GM12878 (cell line): ENCODE results near the gene CTNNAL1. TPM values are rescaled to one million over a fixed set of nuclear protein-coding genes. Genes with fewer than 3 reads are reported as not detected.

ENCODE experiments used
- ATAC-seq: fragments of 200-7000 bp; cut with Tn5 transposase; 3 replicates; pipeline ENCODE4 v1.9.1; 2020; ENCODE audit warnings: mild to moderate bottlenecking, moderate library complexity
- BruUV-seq: library from RNA; stranded (reverse); fragments of 400-500 nt; replicated peaks from 2 replicates; lab custom pipeline; 2021; lab: Mats Ljungman, UMichigan
- CTCF ChIA-PET: fragments of 300-600 bp; sonication (Branson Sonifier 250); formaldehyde crosslinking; extraction: SDS; loops from one replicate; lab custom pipeline; 2021; ENCODE audit warnings: inconsistent platforms; lab: Yijun Ruan, JAX
- POLR2A ChIA-PET: fragments of 350-600 bp; formaldehyde crosslinking; extraction: SDS; loops from one replicate; lab custom pipeline; 2021; ENCODE audit warnings: inconsistent platforms; lab: Charles Lee
- RAD21 ChIA-PET: fragments of 300-600 bp; sonication (Branson Sonifier 250); formaldehyde crosslinking; loops from one replicate; lab custom pipeline; 2023; ENCODE audit warnings: antibody characterized with exemption; ENCODE audit not compliant: unreplicated experiment; lab: Charles Lee
- SMC1A ChIA-PET: fragments of 300-600 bp; sonication (Branson Sonifier 250); formaldehyde crosslinking; loops from one replicate; lab custom pipeline; 2023; ENCODE audit not compliant: unreplicated experiment, uncharacterized antibody; lab: Charles Lee
- DNase-seq: peaks from one replicate; pipeline ENCODE4 v3.0.0-alpha.2; 2011; ENCODE audit warnings: low read depth, low spot score
- FAIRE-seq: peaks from 3 replicates; lab custom pipeline; 2011; peaks lifted over from hg19 to GRCh38; lab: Jason Lieb, UNC
- H2AFZ ChIP-seq: 2 replicates; pipeline ENCODE4 v1.6.0; 2011; ENCODE audit warnings: low read depth, low read length, control low read depth; ENCODE audit not compliant: control insufficient read depth
- H3K27ac ChIP-seq: 2 replicates; pipeline ENCODE4 v1.5.1; 2011; ENCODE audit warnings: control low read depth; ENCODE audit not compliant: control insufficient read depth, insufficient read depth
- H3K27me3 ChIP-seq, 2 experiments: replicated peaks in 1 of 2; 2 replicates each; pipeline versions ENCODE4 v1.6.0 to v1.6.1; 2011; ENCODE audit warnings: low read length in 1 of 2; ENCODE audit not compliant: control insufficient read depth in 2 of 2, insufficient read depth in 2 of 2
- H3K36me3 ChIP-seq, 2 experiments: 2 replicates each; pipeline ENCODE4 v1.5.1; 2011; ENCODE audit warnings: low read length in 1 of 2; ENCODE audit not compliant: control insufficient read depth in 2 of 2, insufficient read depth in 2 of 2
- H3K4me1 ChIP-seq: 2 replicates; pipeline ENCODE4 v1.6.1; 2011; ENCODE audit warnings: mild to moderate bottlenecking, low read length, moderate library complexity, mixed read lengths; ENCODE audit not compliant: control insufficient read depth, insufficient read depth
- H3K4me2 ChIP-seq: 2 replicates; pipeline ENCODE4 v1.6.0; 2011; ENCODE audit warnings: control low read depth; ENCODE audit not compliant: control insufficient read depth, insufficient read depth
- H3K4me3 ChIP-seq: fragments of 200-600 bp; sonication (generic); 2 replicates; pipeline ENCODE4 v1.5.1; 2016
- H3K79me2 ChIP-seq: 2 replicates; pipeline ENCODE4 v1.6.0; 2011; ENCODE audit warnings: low read length; ENCODE audit not compliant: control insufficient read depth, insufficient read depth
- H3K9ac ChIP-seq: 2 replicates; pipeline ENCODE4 v1.8.0; 2011; ENCODE audit warnings: low read length, control low read depth, mixed read lengths; ENCODE audit not compliant: control insufficient read depth, insufficient read depth
- H3K9me3 ChIP-seq: replicated peaks from 3 replicates; pipeline ENCODE4 v1.5.1; 2011; ENCODE audit warnings: mild to moderate bottlenecking, low read length; ENCODE audit not compliant: control insufficient read depth, insufficient read depth
- H4K20me1 ChIP-seq: 2 replicates; pipeline ENCODE4 v1.6.0; 2011; ENCODE audit not compliant: control insufficient read depth, insufficient read depth
- IRF4 ChIP-seq: IDR thresholded peaks from 2 replicates; pipeline ENCODE4 v1.6.1; 2011; ENCODE audit warnings: low read depth, low read length
- KDM1A ChIP-seq: fragments of 200-600 bp; sonication (generic); IDR thresholded peaks from 2 replicates; pipeline ENCODE4 v1.6.1; 2016; ENCODE audit warnings: borderline replicate concordance
- KLF5 ChIP-seq: fragments of 450-650 bp; IDR thresholded peaks from 2 replicates; pipeline ENCODE4 v1.6.1; 2014; ENCODE audit warnings: mild to moderate bottlenecking; ENCODE audit not compliant: partially characterized antibody
- NR2F1 ChIP-seq: fragments of 450-650 bp; conservative IDR thresholded peaks from 2 replicates; pipeline ENCODE4 v1.6.1; 2017; ENCODE audit warnings: mild to moderate bottlenecking
- RAD21 ChIP-seq: IDR thresholded peaks from 2 replicates; pipeline ENCODE4 v1.6.1; 2011; ENCODE audit warnings: mild to moderate bottlenecking, low read depth, low read length, moderate library complexity; ENCODE audit not compliant: insufficient read depth
- SP1 ChIP-seq: IDR thresholded peaks from one replicate; pipeline ENCODE4 v1.6.1; 2011; ENCODE audit warnings: low read depth, low read length
- SUZ12 ChIP-seq: fragments of 200-600 bp; sonication (generic); IDR thresholded peaks from one replicate; pipeline ENCODE4 v1.6.1; 2018; ENCODE audit warnings: antibody characterized with exemption, mild to moderate bottlenecking; ENCODE audit not compliant: unreplicated experiment
- ZNF622 ChIP-seq: fragments of 450-650 bp; IDR thresholded peaks from 2 replicates; pipeline ENCODE4 v1.6.1; 2017; ENCODE audit warnings: mild to moderate bottlenecking, inconsistent platforms
- whole genome bisulfite sequencing: methylation state at CpG from one replicate; pipeline ENCODE4 v1.1.6; 2016; ENCODE audit warnings: low lambda C conversion rate; ENCODE audit not compliant: insufficient replicate concordance, insufficient coverage; ENCODE audit errors: missing lambda C conversion rate; 5-methylcytosine and 5-hydroxymethylcytosine counted together
- in situ Hi-C: fragments of 300-500 bp; cut with MboI; formaldehyde crosslinking; loops from 9 replicates; pipeline ENCODE4 v1.14.3; 2018; ENCODE audit warnings: mixed read lengths
- intact Hi-C: fragments of 100-400 bp; cut with micrococcal nuclease; formaldehyde crosslinking; loops from one replicate; pipeline ENCODE4 v1.14.2; 2022; ENCODE audit not compliant: unreplicated experiment
- polyA plus RNA-seq, 11 experiments: library from polyadenylated mRNA; depleted of rRNA in 4 of 11; unstranded in 6 of 11; stranded (reverse) in 5 of 11; fragments of >200 nt; fragmentation: Nextera tagmentation in 4 of 11; fragmentation: Illumina TruSeq in 1 of 11; extraction: Ambion mirVana in 4 of 11; extraction: Trizol in 1 of 11; gene quantifications; 1 replicate in 1 of 11; 2 replicates in 10 of 11; pipeline versions ENCODE4 v1.2.1 to v1.2.3, GENCODE V29; 2011 to 2016; ENCODE audit warnings: inconsistent platforms in 2 of 11, missing spikeins in 2 of 11, low read depth in 1 of 11
- total RNA-seq, 4 experiments: library from RNA; depleted of rRNA in 3 of 4; stranded (reverse); fragments of >200 nt in 3 of 4; fragmentation: Illumina TruSeq in 1 of 4; extraction: Trizol in 1 of 4; gene quantifications; 2 replicates each; pipeline versions ENCODE4 v1.2.1 to v1.2.3, GENCODE V29; 2013 to 2021
- TF ChIP-seq, protein P1 (sequence below): fragments of 450-650 bp; IDR thresholded peaks from 2 replicates; pipeline ENCODE4 v1.6.1; 2017; ENCODE audit warnings: borderline replicate concordance
- TF ChIP-seq, protein P2 (sequence below): IDR thresholded peaks from 2 replicates; pipeline ENCODE4 v1.6.1; 2012; ENCODE audit warnings: mild to moderate bottlenecking, low read depth, low read length
- TF ChIP-seq, protein P3 (sequence below): fragments of 450-650 bp; formaldehyde crosslinking; IDR thresholded peaks from 2 replicates; pipeline ENCODE4 v1.5.0; 2022; ENCODE audit warnings: mild to moderate bottlenecking, missing genetic modification characterization
- TF ChIP-seq, protein P4 (sequence below): fragments of 450-650 bp; IDR thresholded peaks from 2 replicates; pipeline ENCODE4 v1.6.1; 2016; ENCODE audit warnings: mild to moderate bottlenecking, moderate library complexity, borderline replicate concordance

CTNNAL1 gene
- total and polyA plus RNA-seq, 10 of the 15 experiments (the other 5 are each of a cell fraction or from before 2014, with no cell fraction given), result 16.3 to 82.5 (median 45.2) TPM

DNA sequence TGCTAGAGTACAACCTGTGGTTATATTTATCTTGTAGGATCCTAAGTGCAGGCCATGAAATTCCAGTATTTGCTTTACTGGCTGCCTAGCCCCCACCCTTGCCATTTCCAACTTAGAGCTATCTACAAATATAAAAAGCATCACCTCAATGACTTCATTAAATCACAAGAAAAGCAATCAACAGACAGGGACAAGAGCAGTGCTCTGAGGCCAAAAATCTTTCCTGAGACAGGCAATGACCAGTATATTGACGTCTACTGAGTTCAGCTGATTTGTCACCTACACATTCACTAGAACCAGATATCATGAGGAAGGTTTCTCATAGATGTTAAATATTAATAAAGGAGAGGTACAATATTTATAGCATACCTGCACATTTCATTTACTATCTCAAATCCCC lies 38.4 kb upstream of the CTNNAL1 start:
- FAIRE-seq, result no peak
- H2AFZ ChIP-seq, result no peak overlapping the region
- no peaks in the 10 kb centered on the region for H3K79me2 ChIP-seq
- POLR2A ChIA-PET, result no interaction called here
- no peak for ATAC-seq
- no peak for DNase-seq
- no peaks in the 10 kb centered on the region for H3K4me1 ChIP-seq
- peaks cover 9 to 35% of the 10 kb centered on the region in 2 experiments for H3K36me3 ChIP-seq
- no TSS peak for BruUV-seq
- WGBS, result 71% methylated on average over 1 of the region's 1 CpG
- H3K9me3 ChIP-seq, result no peaks in the 10 kb centered on the region
- RAD21 ChIA-PET, result interaction anchor here (0.7 kb wide), 1 partner anchor 34 kb away, joined by 3 read pairs; no protein-coding TSS in a partner anchor
- H4K20me1 ChIP-seq, result no peaks in the 10 kb centered on the region
- H3K4me3 ChIP-seq, result no peak overlapping the region
- CTCF ChIA-PET, result interaction anchor here (1.5 kb wide), 1 partner anchor 9 kb away, joined by 4 read pairs; no protein-coding TSS in a partner anchor
- no peak overlapping the region for H3K27ac ChIP-seq
- in situ Hi-C loops (no loop called here), intact Hi-C loops (no loop called here)
- SMC1A ChIA-PET, result interaction anchor here (1.1 kb wide), 1 partner anchor 8 kb away, joined by 4 read pairs; no protein-coding TSS in a partner anchor
- H3K9ac ChIP-seq, result no peak overlapping the region
- no peaks in the 10 kb centered on the region for H3K27me3 ChIP-seq
- no peak overlapping the region for H3K4me2 ChIP-seq
- TF ChIP-seq SP1, result no peak
- TF ChIP-seq, protein P1, sequence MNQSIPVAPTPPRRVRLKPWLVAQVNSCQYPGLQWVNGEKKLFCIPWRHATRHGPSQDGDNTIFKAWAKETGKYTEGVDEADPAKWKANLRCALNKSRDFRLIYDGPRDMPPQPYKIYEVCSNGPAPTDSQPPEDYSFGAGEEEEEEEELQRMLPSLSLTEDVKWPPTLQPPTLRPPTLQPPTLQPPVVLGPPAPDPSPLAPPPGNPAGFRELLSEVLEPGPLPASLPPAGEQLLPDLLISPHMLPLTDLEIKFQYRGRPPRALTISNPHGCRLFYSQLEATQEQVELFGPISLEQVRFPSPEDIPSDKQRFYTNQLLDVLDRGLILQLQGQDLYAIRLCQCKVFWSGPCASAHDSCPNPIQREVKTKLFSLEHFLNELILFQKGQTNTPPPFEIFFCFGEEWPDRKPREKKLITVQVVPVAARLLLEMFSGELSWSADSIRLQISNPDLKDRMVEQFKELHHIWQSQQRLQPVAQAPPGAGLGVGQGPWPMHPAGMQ, result no peak
- TF ChIP-seq RAD21, result no peak
- TF ChIP-seq, protein P2, sequence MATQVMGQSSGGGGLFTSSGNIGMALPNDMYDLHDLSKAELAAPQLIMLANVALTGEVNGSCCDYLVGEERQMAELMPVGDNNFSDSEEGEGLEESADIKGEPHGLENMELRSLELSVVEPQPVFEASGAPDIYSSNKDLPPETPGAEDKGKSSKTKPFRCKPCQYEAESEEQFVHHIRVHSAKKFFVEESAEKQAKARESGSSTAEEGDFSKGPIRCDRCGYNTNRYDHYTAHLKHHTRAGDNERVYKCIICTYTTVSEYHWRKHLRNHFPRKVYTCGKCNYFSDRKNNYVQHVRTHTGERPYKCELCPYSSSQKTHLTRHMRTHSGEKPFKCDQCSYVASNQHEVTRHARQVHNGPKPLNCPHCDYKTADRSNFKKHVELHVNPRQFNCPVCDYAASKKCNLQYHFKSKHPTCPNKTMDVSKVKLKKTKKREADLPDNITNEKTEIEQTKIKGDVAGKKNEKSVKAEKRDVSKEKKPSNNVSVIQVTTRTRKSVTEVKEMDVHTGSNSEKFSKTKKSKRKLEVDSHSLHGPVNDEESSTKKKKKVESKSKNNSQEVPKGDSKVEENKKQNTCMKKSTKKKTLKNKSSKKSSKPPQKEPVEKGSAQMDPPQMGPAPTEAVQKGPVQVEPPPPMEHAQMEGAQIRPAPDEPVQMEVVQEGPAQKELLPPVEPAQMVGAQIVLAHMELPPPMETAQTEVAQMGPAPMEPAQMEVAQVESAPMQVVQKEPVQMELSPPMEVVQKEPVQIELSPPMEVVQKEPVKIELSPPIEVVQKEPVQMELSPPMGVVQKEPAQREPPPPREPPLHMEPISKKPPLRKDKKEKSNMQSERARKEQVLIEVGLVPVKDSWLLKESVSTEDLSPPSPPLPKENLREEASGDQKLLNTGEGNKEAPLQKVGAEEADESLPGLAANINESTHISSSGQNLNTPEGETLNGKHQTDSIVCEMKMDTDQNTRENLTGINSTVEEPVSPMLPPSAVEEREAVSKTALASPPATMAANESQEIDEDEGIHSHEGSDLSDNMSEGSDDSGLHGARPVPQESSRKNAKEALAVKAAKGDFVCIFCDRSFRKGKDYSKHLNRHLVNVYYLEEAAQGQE, result no peak
- TF ChIP-seq, protein P3, sequence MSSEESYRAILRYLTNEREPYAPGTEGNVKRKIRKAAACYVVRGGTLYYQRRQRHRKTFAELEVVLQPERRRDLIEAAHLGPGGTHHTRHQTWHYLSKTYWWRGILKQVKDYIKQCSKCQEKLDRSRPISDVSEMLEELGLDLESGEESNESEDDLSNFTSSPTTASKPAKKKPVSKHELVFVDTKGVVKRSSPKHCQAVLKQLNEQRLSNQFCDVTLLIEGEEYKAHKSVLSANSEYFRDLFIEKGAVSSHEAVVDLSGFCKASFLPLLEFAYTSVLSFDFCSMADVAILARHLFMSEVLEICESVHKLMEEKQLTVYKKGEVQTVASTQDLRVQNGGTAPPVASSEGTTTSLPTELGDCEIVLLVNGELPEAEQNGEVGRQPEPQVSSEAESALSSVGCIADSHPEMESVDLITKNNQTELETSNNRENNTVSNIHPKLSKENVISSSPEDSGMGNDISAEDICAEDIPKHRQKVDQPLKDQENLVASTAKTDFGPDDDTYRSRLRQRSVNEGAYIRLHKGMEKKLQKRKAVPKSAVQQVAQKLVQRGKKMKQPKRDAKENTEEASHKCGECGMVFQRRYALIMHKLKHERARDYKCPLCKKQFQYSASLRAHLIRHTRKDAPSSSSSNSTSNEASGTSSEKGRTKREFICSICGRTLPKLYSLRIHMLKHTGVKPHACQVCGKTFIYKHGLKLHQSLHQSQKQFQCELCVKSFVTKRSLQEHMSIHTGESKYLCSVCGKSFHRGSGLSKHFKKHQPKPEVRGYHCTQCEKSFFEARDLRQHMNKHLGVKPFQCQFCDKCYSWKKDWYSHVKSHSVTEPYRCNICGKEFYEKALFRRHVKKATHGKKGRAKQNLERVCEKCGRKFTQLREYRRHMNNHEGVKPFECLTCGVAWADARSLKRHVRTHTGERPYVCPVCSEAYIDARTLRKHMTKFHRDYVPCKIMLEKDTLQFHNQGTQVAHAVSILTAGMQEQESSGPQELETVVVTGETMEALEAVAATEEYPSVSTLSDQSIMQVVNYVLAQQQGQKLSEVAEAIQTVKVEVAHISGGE (CRISPR knock-in tag), result no peak
- TF ChIP-seq IRF4, result no peak
- TF ChIP-seq NR2F1, result no peak
- no peak for TF ChIP-seq SUZ12
- no peak for TF ChIP-seq ZNF622
- TF ChIP-seq KLF5, result no peak
- TF ChIP-seq, protein P4, sequence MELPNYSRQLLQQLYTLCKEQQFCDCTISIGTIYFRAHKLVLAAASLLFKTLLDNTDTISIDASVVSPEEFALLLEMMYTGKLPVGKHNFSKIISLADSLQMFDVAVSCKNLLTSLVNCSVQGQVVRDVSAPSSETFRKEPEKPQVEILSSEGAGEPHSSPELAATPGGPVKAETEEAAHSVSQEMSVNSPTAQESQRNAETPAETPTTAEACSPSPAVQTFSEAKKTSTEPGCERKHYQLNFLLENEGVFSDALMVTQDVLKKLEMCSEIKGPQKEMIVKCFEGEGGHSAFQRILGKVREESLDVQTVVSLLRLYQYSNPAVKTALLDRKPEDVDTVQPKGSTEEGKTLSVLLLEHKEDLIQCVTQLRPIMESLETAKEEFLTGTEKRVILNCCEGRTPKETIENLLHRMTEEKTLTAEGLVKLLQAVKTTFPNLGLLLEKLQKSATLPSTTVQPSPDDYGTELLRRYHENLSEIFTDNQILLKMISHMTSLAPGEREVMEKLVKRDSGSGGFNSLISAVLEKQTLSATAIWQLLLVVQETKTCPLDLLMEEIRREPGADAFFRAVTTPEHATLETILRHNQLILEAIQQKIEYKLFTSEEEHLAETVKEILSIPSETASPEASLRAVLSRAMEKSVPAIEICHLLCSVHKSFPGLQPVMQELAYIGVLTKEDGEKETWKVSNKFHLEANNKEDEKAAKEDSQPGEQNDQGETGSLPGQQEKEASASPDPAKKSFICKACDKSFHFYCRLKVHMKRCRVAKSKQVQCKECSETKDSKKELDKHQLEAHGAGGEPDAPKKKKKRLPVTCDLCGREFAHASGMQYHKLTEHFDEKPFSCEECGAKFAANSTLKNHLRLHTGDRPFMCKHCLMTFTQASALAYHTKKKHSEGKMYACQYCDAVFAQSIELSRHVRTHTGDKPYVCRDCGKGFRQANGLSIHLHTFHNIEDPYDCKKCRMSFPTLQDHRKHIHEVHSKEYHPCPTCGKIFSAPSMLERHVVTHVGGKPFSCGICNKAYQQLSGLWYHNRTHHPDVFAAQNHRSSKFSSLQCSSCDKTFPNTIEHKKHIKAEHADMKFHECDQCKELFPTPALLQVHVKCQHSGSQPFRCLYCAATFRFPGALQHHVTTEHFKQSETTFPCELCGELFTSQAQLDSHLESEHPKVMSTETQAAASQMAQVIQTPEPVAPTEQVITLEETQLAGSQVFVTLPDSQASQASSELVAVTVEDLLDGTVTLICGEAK, result no peak
- no peak for TF ChIP-seq KDM1A
